OCI-LY1 (cell line): ENCODE data around the gene RPH3AL.
"Not testable (repeated sequence)": the region's sequence is repeated elsewhere in the genome, so short reads cannot be mapped to it uniquely, and the experiment has no call there.

Source experiments
- CTCF ChIP-seq: fragments of 200-600 bp; sonication (generic), shearing (Covaris generic); IDR thresholded peaks from 2 replicates; pipeline ENCODE4 v1.5.1; 2017; ENCODE audit warnings: mild to moderate bottlenecking, antibody characterized with exemption, low read length, moderate library complexity, mixed read lengths
- EZH2 ChIP-seq: fragments of 200-600 bp; sonication (generic), shearing (Covaris generic); IDR thresholded peaks from 2 replicates; pipeline ENCODE4 v1.8.0; 2017; ENCODE audit warnings: borderline replicate concordance, mixed run types, mild to moderate bottlenecking, antibody characterized with exemption, low read length, moderate library complexity, mixed read lengths

- TF ChIP-seq CTCF, EZH2: not testable (repeated sequence)
Observed at GRCh38 chr17:201736-202135, 150.9 kb downstream of the RPH3AL start.
